T-helper 1 cell (primary cell): Measurements from ENCODE around the gene PPFIA4.

Experiments
- DNase-seq, 5 donors: peaks; one replicate each; pipeline ENCODE4 v3.0.0-alpha.2; 2012 to 2020

PPFIA4 gene

GRCh38 chr1:203104789-203105390, 78.6 kb downstream of the PPFIA4 start:
- DNase-seq: no peak

GRCh38 chr1:203112475-203112874, 86.2 kb downstream of the PPFIA4 start:
- no peak for DNase-seq

- no peak for DNase-seq
Observed at GRCh38 chr1:203113308-203113707, 87.0 kb downstream of the PPFIA4 start.

- no peak for DNase-seq
Observed at GRCh38 chr1:203114202-203114601, 87.9 kb downstream of the PPFIA4 start.

- DNase-seq: no peak
Observed at GRCh38 chr1:203116091-203116820, 90.0 kb downstream of the PPFIA4 start.

- peak in 1 of 5 donors; percentile 19 for DNase-seq
Observed at GRCh38 chr1:203117611-203118575, 91.6 kb downstream of the PPFIA4 start.

GRCh38 chr1:203120325-203121153, 94.2 kb downstream of the PPFIA4 start:
- DNase-seq: no peak

GRCh38 chr1:203121186-203122015, 95.1 kb downstream of the PPFIA4 start:
- no peak for DNase-seq

- DNase-seq: no peak
Observed at GRCh38 chr1:203122159-203122558, 95.9 kb downstream of the PPFIA4 start.

- no peak for DNase-seq
Observed at GRCh38 chr1:203124011-203124410, 97.7 kb downstream of the PPFIA4 start.

- no peak for DNase-seq
Observed at GRCh38 chr1:203124546-203125317, 98.4 kb downstream of the PPFIA4 start.

GRCh38 chr1:203126151-203126865, 100.0 kb downstream of the PPFIA4 start:
- DNase-seq: no peak

GRCh38 chr1:203126866-203127665, 100.8 kb downstream of the PPFIA4 start:
- no peak for DNase-seq

- DNase-seq: no peak
Observed at GRCh38 chr1:203127666-203128430, 101.6 kb downstream of the PPFIA4 start, which contains the start of gene ADORA1. Gene ADORA1, plus strand, starts transcription at chr1:203127726. Its CDS starts 1,116 bp downstream, at chr1:203128842.

GRCh38 chr1:203128431-203128715, 102.1 kb downstream of the PPFIA4 start:
- no peak for DNase-seq
